ENCODE data around the gene MED17. TPM values are rescaled to one million over a fixed set of nuclear protein-coding genes. Genes with fewer than 3 reads are reported as not detected.

MED17 gene
- total RNA-seq: 34.6 and 36.8 TPM in 2 replicates

GRCh38 chr11:93784145-93784934, at the start of gene MED17:
TSS of gene MED17 (plus strand) at chr11:93784282. CDS start at chr11:93784514, 232 bp downstream.

GRCh38 chr11:93741094-93741881, 42.8 kb upstream of the MED17 start, which contains the start of the genes C11orf54 and TAF1D:
TSS of gene C11orf54 (plus strand) at chr11:93741672. CDS start at chr11:93747394, 5,722 bp downstream.
TSS of gene TAF1D (minus strand) at chr11:93741495. CDS start at chr11:93739304, 2,191 bp downstream.

GRCh38 chr11:93850594-93851018, 66.5 kb downstream of the MED17 start, which contains the start of gene VSTM5:
TSS of gene VSTM5 (minus strand) at chr11:93850618. CDS start at chr11:93850502, 116 bp downstream.

Small RNAs within 50 kb of the gene (small RNA-seq; reads per million reads assigned to genes)
- not detected for gene RF00019
- gene SNORA40: not detected

Other genes starting within 250 kb of the MED17 start
- gene SMCO4, start 240.9 kb upstream of the MED17 start, total RNA-seq: 12.2 and 15.0 TPM in 2 replicates
- gene CEP295, start 122.6 kb upstream of the MED17 start, total RNA-seq: 31.0 and 33.7 TPM in 2 replicates
- gene TAF1D, start 42.8 kb upstream of the MED17 start, total RNA-seq: 178 and 254 TPM in 2 replicates
- gene C11orf54, start 42.6 kb upstream of the MED17 start, total RNA-seq: 28.2 and 40.1 TPM in 2 replicates
- 0.39 and 0.86 TPM in 2 replicates for gene VSTM5, start 66.3 kb downstream of the MED17 start, total RNA-seq
- gene HEPHL1, start 237.1 kb downstream of the MED17 start, total RNA-seq: not detected in 2 replicates